ENCODE data around the gene USB1.

The USB1 gene

GRCh38 chr16:58049232-58050185 is 48.3 kb downstream of the USB1 start:
- DNase-seq (ENCODE audit: low read depth), result no peak

- no peak for DNase-seq (ENCODE audit: low read depth)
These were observed 50.1 kb downstream of the USB1 start for GRCh38 chr16:58051296-58051695.

GRCh38 chr16:58051821-58052603 is 50.8 kb downstream of the USB1 start:
- no peak for DNase-seq (ENCODE audit: low read depth)

- no peak for DNase-seq (ENCODE audit: low read depth)
These were observed 52.4 kb downstream of the USB1 start for GRCh38 chr16:58053682-58054005.

GRCh38 chr16:58054289-58054688 is 53.1 kb downstream of the USB1 start:
- no peak for DNase-seq (ENCODE audit: low read depth)

GRCh38 chr16:58056580-58056979 is 55.4 kb downstream of the USB1 start:
- no peak for DNase-seq (ENCODE audit: low read depth)

- no peak for DNase-seq (ENCODE audit: low read depth)
These were observed 55.9 kb downstream of the USB1 start for GRCh38 chr16:58057121-58057520.

- no peak for DNase-seq (ENCODE audit: low read depth)
These were observed 56.6 kb downstream of the USB1 start for GRCh38 chr16:58057784-58058183.

- DNase-seq (ENCODE audit: low read depth), result no peak
These were observed 61.6 kb downstream of the USB1 start for GRCh38 chr16:58062821-58063220.

- no peak for DNase-seq (ENCODE audit: low read depth)
These were observed 62.3 kb downstream of the USB1 start for GRCh38 chr16:58063377-58064076.

GRCh38 chr16:58070585-58070984 is 69.4 kb downstream of the USB1 start:
- DNase-seq (ENCODE audit: low read depth), result no peak

Measured in stimulated activated CD8-positive, alpha-beta memory T cell treated with anti-CD3 and anti-CD28 coated beads, Interleukin-15, amount 100 ng/mL, for 24 hours (primary cell).